ENCODE measurements around the gene NIM1K.

- no peak for TF ChIP-seq TAF1 (IDR thresholded peaks at IDR 0.05; ENCODE audit: borderline replicate concordance, low read depth, low read length)
- TF ChIP-seq POLR2A (IDR thresholded peaks at IDR 0.05; ENCODE audit: low read depth, low read length) = no peak
Observed at GRCh38 chr5:43210570-43210969, 18.5 kb downstream of the NIM1K start.
